HG02938 (cell line): Measurements from ENCODE around the gene ZNF444.
A peak's percentile ranks its signal among the peaks of the same experiment; 100 is the strongest.

ENCODE experiments used
- ATAC-seq: cut with Tn5 transposase; IDR thresholded peaks from one replicate; pipeline ENCODE4 v1.9.1; 2021; ENCODE audit warnings: mild to moderate bottlenecking, moderate library complexity; ENCODE audit not compliant: unreplicated experiment

Gene ZNF444

DNA sequence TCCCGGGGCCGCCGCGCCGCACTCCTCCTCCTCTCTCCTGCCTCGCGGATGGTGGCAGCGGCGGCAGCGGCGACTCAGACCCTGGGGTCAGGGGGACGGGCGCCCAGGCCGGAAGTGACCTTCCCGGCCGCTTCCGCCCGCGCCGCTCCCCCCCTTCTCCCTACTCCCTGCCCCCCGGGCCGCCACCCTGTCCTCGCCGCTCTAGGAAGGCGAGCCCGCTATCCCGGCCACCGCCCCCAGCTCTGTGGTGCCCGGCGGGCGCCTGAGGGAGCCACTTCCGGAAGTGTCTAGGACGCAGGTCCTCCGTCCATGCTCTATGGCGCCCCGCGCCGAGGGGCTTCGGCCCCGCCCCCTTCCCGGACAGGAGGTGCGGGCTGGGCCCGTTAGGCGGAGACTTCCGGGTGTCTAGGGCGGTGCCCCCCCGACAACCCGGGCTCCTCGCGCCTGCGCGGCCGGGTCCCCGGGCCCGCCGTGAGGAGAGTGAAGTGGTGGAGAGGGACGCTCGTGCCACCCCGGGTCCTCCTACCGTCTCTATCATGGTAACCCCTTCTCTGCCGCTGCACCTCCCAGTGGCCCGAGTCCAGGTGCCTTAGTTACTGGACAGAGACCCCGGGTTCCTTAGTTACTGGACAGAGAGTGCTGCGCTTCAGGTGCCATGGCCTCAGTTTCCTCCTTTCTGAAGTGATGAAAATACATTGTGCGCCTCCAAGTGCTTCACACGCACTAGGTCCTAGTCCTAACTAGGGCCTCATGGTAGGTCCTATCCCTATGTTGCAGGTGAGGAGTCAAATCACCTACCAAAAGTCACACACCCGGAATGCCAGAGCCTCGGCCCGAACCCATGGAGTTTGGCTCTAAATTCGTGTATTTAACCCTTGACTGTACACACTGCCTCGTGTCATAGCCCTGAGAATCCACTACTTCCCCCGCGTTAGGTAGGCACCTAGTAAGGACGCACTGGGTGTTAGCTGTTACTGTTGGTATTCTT, 19.6 kb upstream of the ZNF444 start, which contains the start of gene ZNF787:
ZNF787 (minus strand) TSS at position 116 of the 988 bp plus-strand sequence. CDS start 18,078 bp downstream, outside the sequence.
- peak; percentile 81 for ATAC-seq

DNA sequence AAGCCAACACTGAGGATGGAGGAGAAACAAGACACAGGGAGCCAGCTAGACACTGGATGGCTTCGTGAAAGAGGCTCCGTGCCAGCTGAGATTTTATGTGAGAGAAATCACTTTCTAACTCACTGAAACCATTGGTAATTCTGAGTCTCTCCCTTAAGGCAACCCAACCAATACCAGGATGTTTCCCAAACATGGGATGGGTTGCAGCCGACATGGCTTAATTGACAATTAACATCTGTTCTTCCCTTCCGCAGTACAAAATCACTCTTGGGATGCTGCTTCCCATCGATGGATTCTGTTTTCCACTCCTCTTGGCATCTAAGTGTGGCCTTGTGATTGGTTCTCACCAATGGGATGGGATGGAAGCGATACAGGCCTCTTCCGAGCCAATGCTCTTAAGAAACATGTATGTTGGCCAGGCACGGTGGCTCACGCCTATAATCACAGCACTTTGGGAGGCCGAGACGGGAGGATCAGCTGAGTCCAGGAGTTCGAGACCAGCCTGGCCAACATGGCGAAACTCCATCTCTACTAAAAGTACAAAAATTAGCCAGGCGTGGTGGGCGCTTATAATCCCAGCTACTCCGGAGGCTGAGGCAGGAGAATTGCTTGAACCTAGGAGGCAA, 17.7 kb upstream of the ZNF444 start:
- no peak for ATAC-seq

- ATAC-seq: no peak
These were observed 16.5 kb upstream of the ZNF444 start for GRCh38 chr19:56124578-56124977.

DNA sequence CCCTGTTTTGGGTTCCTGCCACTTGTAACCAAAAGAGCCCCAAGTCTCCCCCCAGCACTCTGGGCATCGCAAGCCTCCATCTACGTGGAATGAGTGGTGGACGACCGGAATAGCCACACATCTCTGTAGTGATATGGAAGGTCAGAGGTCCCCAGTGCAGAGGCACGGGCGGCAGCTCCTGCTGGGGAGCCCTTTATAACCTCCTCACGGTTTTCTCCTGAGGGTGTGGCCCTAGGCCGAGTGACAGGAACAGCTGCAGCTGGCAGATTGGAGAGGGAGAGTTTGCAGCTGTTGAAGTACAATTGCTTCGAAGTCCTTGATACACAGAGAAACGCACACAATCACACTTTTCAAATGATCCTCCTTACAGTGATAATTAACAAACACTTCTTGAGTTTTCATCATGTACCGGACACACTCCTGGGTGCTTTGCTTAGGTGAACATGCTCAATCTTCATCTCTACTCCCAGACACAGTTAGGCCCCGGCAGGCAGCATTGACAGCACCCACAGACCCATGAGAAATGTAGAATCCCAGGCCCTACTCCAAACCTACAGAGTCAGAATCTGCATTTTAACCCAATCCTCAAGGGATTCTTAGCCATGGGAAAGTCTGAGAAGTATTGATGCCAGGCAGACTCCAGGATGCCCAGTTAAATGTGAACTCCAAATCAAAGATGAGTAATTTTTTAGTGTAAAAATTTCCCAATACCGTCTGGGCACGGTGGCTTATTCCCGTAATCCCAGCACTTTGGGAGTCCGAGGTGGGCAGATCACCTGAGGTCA, 15.1 kb upstream of the ZNF444 start:
- no peak for ATAC-seq

GRCh38 chr19:56126983-56127780, 13.9 kb upstream of the ZNF444 start:
- no peak for ATAC-seq

DNA sequence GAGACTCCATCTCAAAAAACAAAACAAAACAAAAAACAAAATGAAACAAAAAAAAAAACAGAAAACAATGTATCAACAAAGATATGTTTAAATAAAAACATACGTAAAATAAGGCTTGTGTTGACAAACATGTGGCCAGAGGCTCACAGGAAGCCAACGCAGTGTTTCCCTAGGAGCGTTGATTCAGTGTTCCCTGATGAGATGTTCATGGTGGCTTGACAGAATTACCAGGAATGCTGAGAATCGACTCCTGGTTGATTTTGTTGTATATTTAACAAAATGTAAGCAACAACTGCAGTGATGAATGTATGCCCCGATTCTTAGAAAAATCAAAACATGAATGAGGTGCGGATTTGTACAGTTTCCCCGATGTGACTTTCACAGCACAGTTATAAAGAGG, 11.1 kb upstream of the ZNF444 start:
- no peak for ATAC-seq

GRCh38 chr19:56131651-56132050, 9.4 kb upstream of the ZNF444 start:
- ATAC-seq: no peak

- ATAC-seq: no peak
These were observed 8.7 kb upstream of the ZNF444 start for GRCh38 chr19:56132316-56132822.

- ATAC-seq: peak; percentile 54
These were observed 7.0 kb upstream of the ZNF444 start for GRCh38 chr19:56133858-56134653.

- no peak for ATAC-seq
These were observed 6.5 kb upstream of the ZNF444 start for GRCh38 chr19:56134654-56134921.

GRCh38 chr19:56136362-56136761, 4.7 kb upstream of the ZNF444 start:
- ATAC-seq: no peak

- ATAC-seq: no peak
These were observed 3.7 kb upstream of the ZNF444 start for GRCh38 chr19:56137405-56137804.

DNA sequence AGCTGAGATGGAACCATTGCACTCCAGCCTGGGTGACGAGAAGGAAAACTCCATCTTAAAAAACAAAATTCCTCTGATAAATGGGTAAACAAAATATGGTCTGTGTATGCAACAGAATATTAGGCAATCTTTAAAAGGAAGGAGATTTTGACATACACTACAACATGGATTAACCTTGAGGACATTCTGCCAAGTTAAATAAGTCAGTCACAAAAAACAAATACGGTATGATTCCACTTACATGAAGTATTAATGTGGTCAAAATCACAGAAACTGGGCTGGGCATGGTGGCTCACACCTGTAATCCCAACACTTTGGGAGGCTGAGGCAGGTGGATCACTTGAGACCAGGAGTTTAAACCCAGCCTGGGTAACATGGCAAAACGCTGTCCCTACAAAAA, 3.0 kb upstream of the ZNF444 start:
- no peak for ATAC-seq

DNA sequence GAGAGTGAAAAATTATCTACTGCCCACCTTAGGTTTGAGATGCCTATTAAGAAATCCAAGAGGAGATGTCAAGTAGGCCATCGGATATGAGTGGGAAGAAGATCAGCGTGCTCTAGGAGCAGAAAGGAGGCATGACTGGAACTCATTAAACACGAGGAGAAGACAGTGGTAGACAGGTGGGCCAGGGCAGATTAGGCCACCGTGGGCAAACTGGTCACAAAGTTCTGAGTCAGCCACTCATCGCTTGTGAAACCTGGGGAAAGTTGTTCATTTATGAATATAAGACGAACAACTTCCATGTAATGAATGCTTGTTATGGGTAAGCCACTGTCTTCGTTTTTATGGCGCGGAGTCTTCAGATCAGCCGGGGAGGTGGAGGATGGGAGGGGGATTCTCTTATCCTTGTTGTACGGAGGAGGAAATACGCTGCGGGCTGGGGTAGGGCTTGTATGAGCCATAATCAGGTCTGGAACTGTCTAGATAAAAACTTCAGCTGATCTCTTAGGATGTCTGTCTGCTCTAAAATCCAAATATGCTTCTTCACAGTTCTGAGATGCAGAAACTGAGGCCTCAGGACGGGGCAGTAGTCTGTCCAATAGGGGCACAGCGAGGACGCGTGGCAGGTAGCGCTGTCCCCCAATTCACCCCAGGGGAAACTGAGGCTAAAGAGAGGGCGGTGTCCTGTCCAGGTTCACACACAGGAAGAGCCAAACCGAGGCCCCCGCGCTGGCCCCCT, 1.1 kb upstream of the ZNF444 start:
- no peak for ATAC-seq

DNA sequence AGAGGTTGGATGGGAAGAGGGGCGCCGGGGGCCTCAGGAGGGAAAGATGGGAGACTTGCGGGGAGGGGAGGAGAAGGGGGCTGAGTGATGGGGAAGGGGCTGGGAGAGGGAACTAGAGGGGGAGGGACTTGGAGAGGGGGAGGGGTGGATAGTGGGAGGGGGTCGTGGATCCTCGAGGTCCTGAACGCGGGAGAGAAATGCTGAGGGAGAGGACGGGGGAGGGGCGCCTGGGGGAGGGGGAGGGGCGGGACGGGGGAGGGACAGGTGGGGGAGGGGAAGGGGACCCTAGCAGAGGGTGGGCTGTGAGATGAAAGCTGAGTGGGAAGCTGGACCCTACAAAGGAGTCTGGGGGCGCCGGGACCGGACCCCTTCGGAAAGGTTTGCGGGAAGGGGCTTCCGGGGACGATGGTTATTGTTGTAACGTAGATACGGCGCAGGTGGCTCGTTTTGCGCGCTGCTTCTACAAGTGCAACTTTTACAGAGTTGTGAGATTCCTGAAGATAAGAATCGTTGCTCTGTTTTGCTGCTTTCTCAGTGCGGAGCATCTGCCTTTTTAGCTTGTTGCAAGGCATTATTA, 418 bp downstream of the ZNF444 start:
- ATAC-seq: no peak

- no peak for ATAC-seq
These were observed 1.1 kb downstream of the ZNF444 start for GRCh38 chr19:56142087-56142787.

DNA sequence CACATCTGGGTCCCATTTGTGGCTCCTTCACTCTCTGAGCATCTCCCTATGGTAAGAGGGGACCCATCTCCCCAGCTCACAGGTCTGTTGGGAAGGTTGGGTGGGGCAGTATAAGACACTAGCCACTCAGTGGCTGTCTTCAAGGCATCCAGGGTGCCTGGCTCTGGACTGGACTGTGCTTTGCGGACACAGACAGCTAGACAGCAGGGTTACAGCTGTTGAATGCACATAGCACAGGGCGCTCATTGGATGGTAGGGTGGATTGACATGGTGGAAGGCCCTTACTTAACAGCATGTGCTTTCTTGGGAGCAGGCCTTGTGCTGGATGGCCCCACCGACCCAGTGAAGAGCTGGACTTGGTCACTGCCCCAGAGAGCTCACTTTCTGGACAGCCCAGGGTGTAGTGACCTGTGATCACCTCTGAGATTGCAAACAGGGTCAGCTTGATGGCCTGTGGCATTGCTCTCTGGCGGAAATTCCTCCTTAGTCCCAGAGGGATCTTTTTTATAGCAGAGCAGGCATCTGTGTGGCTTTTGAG, 1.9 kb downstream of the ZNF444 start:
- no peak for ATAC-seq

DNA sequence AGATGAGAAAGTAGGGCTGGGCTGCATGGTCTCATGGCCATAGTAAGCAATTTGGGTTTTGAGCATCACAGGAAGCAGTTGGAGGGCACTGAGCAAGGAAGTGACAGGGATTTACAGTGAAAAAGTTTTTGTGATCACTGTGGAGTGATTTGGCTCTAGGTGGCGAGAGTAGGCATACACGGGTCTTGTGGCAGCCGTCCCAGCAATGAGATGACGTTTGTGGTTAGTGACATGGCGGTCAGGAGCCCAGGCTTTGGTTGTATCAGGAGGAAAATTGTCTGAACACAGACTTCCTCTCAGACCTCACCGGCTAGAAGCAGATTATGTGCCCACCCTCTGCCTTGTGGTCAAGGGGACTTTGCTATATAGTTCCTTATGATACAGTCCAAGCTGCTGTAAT, 3.3 kb downstream of the ZNF444 start:
- no peak for ATAC-seq
